Cerebellar nuclear complex (tissue), 1 donor: Measurements from ENCODE around the gene CA5A.
"Not testable (repeated sequence)": the region's sequence is repeated elsewhere in the genome, so short reads cannot be mapped to it uniquely, and the experiment has no call there.

ENCODE experiments used
- DNase-seq, 2 experiments: peaks; one replicate each; lab custom pipeline; 2025; lab: John Stamatoyannopoulos, UW

The CA5A gene

DNA sequence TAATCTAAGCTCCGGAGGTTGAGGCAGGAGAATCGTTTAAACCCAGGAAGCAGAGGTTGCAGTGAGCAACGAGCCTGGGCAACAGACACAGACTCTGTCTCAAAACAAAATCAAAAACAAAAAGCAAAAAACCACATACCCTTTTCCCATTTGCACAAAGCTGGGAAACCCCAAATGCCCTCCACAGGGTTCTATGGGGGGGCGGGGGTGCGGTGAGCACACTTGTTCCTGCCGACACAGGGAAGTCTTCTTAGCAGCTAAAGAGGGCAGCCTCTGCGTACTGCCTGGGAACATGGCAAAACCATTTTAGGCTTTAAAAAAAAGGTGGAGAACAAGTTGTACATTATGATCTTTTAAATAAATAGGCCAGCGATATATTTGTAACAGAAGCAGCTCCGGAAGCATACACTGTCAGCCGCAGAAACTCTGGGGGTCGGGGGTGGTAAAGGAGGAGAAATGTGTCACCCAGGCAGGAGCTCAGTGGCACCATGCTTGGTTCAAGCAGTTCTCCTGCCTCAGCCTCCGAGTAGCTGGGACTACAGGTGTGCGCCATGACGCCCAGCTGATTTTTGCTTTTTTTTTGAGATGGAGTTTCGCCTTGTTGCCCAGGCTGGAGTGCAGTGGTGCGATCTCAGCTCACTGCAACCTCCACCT, 70.3 kb downstream of the CA5A start:
- not testable (repeated sequence) for DNase-seq

DNA sequence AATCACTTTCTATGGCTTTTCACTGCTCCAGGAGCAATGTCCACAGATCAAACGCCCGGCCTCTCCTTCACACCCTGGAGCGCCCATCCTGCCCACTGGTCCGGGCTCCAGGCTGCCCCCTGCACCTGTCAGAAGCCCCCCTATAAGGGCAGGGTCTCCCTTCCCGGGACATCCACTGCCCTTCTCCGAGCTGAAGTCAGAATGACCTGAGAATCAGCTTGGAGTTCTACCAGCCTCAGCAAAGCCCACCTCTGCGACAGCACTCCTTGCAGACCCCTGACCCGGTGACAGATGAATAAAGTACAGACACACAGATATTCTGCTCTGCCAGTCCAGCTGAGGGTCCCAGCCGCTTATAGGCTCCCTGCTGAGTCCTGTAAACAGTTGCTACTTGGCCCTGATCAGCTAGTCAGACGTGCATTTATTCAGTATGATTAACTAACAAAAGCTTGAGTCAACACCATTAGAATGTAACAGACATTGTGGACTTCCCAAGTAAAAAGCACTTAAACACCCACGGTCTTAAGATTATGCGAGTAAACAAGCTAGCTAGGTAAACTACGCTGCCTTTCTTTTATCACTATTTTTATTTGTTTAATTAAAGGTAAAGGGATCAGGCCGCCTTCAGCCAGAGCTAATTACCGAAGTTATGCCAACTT, 71.9 kb downstream of the CA5A start:
- DNase-seq, result no peak

DNA sequence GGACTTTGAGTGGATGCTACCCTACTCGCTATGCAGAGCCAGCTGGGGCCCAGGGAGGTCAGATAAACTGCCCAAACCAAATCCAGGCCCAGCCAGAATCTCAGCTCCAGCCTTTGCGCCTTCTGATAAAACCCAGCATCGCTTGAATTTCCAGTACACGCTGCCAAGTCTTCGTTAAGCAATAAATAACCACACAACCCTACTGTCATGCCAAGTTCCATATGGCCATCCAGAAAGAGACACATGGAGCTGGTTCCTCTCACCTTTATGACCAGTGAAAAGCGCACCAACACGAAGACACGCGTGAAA, 73.0 kb downstream of the CA5A start:
- DNase-seq, result not testable (repeated sequence)

DNA sequence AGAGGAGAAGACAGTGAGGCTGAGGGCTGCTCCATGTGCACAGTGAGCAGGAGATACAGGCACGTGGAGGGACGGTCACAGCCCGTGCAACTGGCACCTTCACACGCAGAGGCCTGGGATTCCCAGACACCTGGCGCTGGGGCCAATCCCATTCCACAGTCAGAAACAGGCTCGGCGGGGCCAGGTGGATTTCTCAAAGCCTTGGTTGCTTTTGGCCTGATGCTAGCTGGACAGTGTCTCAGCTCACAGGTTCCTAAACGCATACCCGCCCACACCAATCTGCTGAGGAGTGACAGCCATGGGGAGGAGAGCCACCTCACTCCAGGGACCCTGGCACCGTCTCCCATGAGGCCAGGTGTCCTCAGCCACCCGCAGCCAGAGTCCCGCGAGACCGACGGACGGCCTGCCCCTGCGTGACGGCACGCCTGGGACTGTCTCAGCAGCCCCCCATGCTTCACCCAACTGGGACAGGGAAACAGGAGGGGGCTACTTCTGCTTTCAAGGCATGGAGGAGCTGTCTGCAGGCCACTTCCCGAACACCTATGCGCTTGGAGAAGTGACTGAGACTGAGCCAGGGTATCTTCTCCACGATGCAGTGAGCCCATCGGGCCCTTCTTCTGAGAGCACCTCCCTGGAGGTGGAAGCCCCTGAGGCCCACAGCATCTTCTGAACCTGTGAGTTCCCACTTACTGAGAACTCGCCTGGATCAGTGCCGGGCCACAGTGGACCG, 73.6 kb downstream of the CA5A start:
- not testable (repeated sequence) for DNase-seq

DNA sequence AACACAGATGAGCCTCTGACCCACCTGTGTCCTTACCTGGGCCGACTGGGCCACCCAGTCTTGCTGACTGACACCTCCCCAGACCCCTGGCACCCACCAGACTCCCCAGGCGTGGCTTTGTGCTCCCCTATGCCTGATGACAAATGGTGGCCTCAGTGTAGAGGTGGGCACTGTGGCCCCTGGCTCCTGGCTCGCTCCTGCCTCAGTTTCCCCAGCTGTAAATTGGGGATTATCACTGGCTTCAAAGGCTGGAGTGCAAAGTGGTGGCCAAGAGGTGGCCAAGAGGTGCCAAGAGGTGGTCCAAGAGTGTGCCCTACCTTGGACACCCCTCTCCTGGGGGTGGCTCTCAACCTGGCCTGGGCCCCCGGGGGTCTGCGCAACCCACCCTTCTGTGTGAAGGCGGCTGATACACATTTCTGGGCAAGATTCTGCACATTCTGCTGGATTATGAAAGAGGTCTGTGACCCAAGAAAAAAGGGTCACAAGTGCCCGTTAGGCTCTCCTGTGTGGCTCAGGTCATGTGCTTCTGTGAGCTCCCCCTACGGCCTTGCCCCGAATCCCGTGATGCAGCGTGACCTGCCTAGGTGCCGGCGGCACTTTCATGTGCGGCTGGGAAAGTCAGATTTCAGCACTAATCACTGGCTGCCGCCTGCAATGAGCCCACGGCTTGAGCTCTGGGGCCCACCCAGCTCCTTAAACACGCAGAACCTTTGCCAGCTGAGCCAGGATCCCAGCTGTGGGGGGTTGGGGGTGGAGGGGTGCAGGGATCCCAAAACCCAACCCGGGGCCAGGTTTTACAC, 74.8 kb downstream of the CA5A start:
- not testable (repeated sequence) for DNase-seq

DNA sequence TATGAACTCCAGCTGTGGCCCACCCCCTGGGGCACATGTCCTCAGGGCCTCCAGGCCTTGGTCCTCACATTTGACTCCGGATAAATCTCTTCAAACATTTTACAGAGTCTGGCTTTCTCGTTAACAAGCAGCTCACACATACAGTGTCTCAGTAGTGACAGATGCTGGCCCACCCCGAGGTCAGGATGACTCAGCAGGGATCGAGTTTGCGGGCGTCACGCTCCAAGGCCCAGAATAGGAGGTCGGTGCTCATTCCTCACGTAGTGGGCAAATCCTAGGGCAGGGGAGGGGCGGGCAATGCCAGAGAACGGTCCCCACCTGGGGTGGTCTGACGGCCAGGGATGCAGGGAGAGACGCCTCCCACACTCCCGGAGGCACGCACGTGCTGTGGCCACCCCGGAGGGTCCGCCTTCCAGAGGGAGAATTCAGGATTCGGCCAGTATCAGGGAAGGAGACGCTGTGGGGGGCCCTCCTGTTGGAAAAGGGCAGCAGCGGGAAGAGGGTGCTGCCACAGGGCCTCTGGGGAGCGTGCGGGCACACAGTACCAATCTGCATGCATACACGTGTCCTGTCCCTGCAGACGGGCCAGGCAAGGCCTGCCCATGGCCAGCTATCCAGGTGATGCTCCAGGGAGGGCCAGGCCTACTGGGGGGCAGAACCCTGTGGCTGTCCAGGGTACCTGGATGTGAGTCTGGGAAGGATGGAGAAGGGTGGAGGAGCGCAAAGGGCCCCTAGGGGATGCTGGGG, 75.6 kb downstream of the CA5A start:
- no peak for DNase-seq

DNA sequence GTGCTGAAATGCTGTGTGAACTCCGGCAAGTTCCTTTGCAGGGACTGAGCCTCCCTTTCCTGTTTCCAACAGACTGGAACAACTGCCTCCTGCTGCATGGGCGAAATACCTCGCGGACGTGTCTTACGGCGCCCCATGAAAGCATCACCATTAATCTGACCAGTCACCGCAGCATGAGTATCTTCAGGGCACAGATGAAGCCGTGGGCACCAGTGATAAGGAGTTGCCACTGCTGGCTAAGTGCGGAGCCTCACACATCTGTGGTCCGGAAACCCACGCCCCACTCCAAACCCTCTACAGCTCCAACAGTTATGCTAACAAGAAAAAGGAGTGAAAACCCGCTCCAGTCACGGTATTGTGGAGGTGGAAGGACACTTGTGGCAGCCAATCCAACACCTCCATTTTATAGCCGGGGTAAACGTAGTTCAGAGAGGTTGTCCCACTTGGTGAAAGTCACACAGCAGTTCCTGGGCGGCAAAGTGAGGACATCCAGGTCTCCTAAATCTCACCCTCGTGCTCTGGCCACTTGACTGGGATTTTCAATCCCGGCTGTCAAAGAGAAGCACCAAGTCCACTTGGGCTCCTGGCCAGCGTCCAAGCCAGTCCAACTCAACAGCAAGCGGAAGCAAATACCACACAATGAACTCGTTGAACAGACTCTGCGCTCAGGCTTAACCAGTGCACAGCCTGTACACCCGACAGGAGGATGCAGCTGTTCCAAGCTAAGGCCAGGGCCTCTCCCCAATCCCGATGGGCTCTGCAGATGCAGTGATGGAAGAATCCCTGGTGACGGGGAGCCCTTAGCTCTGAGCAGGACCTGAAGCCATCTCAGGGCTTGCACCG, 78.0 kb downstream of the CA5A start:
- not testable (repeated sequence) for DNase-seq

DNA sequence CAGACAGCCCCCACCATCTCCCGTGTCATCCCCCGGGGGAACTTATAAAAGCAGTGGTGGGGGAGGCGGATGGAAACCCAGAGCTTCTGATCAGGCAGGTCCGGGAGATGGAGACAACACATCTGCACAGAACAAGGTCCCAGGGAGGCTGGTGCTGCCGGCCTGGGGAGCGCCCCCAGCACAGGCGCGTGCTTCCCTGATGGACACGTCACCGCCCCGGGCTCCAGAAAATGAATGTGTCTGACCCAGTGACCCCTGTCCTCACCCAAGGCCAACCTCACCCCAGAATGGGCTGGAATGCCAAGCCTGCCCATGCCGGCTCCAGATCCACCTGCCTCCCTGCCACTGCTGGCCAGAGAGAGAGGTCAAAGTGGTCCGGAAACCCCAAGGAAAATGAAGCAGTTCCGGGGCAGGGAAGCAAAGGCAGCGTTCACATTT, 79.5 kb downstream of the CA5A start:
- no peak for DNase-seq

DNA sequence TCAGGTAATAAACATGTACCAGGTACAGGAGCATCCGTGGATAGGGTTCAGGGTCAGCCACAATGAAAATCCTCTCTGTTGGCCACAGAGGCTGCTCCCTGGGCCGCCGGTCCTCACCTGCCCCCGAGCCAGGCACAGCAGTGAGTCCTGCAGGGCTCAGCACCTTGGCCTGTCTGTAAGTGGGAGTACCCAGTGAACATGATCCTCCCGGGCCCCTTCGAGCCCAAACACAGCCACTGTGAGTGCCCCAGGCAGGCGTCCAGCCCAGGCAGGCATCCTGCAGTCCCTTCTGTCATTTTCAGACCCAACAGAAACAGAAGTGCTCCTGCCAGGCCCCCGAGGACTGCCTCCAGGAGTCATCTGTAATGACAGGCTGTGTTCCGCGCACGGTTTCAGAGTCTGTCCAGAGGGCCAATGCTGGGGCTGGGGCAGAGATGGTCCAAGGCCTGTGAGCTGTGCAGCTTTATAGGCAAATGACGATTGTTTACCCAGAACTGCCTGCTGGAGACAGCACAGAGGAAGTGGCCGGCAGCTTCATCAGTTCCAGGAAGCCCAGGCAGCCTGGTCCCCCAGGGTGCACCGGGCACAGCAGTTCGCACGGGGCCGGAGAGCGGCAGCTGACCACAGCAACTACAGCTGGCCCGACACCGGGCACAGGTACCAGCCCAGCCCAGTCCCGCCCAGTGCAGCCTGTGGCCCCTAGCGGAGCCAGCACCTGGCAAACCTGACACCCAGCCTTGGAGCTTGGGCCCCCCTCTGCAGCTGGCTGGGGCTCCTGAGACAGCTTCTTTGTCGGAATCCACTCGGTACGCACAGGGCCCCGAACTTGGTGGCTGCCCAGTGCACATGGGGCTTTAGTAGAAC, 80.2 kb downstream of the CA5A start:
- DNase-seq, result no peak

DNA sequence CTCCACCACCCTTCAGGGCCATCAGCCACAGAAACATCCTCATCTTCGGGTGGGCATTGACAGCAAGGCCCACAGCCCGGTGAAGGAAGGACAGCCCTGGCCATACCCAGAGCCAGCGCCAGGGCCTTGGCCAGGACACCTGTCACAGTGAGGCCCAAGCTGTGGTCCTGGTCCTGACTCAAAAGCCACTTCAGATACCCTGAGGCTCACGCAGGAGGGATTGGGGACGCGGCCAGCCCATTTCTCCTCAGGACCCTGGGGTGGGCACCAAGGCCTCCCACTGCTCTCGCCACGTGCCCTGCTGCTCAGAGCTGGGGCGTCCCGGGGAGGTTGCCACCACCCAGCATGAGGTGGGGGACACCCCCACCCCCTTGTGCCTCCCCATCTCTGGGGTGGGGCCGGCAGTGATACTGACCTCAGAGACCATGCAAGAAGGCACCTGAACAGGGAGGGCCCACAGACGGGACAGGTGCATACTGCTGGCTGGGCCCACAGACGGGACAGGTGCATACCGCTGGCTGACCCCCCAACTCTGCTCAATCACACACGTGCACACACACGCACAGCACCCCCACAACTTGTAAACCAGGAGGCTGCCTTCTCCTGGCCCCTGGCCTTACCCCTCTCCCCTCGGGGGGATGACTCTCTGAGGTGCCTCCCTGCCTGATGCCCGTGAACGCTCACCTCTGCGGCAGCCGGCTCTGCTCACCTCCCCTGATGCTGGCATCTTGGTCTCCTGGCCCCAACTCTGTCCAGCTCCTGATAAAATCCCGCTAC, 81.2 kb downstream of the CA5A start:
- DNase-seq, result no peak

DNA sequence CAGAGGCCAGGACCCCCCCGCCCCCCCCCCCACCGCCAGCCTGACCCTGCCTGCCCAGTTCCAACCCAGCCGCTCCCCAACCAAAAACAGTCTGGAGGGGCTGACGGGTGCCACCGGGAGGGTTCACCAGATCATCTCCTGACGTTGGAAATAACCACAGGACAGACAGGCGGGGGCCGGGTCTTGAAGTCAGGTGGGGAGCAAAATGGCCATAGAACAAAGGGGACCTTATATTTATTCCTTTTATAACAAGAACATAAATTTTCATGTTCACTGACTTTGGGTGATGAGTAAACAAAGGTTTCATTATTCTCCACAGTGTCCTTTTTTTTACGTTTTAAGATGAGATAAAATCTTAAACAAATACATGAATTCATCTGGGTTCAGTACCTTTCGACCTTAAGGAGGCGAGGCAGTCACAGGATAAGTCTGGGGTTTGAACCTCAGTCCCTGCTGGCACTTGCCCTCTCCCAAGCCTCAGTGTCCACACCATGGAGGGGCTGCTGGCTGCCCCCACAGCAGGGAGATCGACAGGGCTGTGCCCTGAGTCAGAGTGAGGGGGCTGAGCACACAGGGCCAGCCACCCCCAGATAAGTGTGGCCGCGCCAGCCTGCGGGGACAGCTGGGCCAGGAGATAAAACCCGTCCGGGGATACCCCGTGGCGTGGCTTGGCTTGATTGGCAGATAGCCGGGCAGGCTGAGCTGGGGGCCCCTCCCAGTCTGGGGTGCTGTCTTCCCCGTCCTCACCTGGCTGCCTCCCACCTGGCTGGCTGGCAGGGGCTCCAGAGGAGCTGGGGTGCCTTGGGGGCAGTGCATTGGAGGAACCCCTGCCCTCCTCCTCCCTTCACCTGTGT, 82.0 kb downstream of the CA5A start:
- DNase-seq, result no peak

DNA sequence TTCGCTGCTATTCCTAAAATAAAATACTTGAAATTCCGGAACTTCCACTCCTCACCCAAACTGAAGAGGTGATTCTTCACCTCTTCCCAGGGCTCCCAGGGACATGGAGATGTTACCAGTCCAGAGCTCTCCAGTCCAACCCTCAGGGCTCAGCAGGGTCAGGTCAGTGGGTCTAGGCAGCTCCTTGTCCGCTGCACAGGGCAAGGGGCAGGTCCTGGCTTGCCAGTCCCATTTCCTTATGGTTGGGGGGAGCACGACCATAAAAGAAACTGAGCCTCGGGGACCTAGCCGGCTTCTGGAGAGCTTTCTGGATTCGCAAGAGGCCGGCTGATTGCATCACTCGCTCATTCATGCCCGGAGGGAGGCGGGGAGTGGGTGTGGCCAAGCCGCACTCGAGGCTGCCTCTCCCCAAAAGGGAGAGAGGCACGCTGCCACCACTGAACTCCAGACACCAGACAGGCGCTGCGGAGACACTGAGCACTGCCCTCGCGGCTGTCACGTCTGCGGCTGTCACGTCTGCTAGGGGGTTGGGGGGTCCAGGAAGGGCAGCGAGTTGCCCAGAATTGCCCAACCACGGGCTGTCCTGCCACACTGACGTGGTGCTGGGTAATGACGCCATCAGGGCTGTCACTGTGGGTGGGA, 82.8 kb downstream of the CA5A start:
- peak; percentile 36 to 40 for DNase-seq

DNA sequence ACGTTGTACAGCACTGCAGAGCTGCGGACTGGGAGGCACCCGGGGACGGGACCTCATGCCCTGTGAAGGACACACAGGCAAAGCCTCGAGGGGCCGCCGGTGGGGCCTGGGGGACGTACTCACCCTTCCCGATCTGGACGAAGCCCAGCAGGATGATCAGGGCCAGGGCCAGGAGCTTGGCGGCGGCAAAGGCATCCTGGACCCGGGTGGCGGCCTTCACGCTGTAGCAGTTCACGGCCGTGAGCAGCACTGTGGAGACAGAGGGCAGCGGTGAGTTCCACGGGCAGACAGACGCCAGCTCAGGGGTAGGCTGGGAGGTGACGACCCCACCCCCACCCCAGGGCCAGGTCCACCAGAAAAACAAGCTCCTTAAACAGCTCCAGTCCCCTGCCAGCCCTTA, 84.7 kb downstream of the CA5A start:
- no peak for DNase-seq

DNA sequence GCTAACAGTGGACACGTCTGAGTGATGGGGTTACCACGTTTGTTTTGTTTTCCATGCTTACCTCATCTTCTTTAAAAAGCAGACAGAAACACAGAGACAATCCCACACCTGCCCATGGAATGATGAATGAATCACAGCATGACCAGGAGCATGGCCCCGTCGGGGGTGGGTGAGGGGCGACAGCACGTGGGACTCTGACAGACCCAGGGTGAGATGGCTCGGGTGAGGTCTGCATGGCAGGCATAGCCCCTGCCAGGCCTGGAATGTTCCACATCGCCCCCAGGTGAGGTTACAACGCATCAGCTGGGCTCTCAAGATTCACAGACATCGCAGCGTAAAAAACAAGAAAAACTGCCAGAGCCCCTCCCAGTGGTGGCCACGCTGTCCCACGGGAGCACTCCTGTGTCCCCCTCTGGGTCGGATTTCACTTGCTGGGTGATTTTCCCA, 85.2 kb downstream of the CA5A start:
- DNase-seq, result no peak

DNA sequence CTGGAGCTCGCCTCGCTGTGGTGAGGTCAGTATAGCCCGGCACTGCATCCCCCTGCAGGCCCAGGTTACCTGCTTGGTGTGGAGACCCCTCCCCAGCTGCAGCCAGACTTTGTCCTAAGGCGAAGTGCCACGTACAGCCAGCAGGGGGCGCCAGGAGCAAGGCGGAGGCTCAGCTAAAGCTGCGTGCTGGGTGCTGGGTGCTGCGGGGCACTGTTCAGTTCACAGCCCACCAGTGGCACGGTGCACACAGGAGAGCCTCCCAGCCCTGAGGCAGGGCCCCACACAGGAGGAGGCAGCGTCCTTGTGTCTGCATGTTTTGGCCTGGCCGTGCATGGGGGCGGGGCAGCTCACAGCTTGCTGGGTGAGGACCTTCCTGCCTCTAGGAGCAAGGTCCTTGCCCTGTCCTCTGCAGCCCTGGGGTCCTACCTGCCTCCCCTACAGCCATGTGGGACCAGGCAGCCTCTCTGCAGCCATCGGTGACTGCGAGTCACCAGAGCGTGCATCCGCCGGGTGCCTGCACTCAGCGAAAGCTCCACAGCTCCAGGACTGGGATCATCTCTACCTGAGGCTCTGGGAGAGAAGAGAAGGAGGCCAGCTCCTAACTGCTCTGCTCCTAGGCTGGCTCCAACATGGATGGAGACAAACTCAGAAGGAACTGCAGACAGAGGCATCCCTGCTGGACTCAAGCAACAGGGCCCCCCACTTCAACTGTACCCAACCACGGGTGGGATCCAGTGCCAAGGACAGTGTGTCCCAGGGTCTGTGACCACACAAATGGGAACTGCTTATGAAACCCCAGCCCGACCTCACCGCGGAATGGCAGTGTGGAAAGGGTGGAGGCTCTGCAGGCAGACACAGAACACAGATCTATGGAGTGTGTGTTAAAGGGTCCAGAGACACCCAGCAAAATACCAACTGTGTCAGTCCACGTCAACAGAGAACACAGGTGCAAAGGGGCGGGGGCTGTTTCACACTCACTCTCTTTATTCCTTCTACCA, 86.0 kb downstream of the CA5A start:
- DNase-seq, result no peak

DNA sequence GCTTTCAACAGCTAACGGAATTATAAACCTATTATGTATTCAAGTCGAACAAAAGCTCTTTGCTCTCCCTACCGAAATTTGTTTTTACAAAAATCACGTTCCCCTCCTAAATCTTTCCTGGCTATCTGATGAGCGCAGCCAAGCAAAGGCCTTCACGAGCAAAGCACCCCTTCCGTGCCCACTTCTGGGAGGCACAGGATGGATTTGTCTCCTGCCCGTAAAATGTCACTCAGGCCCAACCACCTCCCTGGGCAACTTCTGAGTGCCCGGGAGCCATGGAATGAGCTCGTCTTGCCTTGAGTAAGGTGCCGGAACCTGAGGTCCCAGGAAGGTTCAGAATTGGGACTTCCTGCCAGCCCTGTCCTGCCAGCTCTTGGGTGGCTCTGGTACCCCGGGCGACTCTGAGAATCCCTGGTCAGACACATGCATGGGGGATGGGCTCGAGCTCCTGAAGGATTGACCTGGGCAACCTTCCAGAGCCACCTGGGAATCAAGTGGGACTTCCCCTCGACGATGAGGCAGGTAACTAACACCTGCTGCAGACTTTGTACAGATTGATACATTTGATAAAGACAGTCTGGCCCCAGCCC, 86.8 kb downstream of the CA5A start:
- no peak for DNase-seq
